Fibroblast of lung (primary cell): ENCODE measurements around the gene LARGE2.

ENCODE experiments used
- EZH2 ChIP-seq: IDR thresholded peaks from 2 replicates; pipeline ENCODE4 v1.5.1; 2012; ENCODE audit warnings: low read length, control low read depth, mild to moderate bottlenecking; ENCODE audit errors: missing control alignments
- TF ChIP-seq, protein P1 (sequence below), 2 donors: IDR thresholded peaks in 1 of 2; conservative IDR thresholded peaks in 1 of 2; 1 replicate in 1 of 2; 2 replicates in 1 of 2; pipeline ENCODE4 v1.5.1; 2011 to 2012; ENCODE audit warnings: low read length in 2 of 2, control low read depth in 1 of 2, inconsistent platforms in 1 of 2, low read depth in 1 of 2, mild to moderate bottlenecking in 1 of 2

DNA sequence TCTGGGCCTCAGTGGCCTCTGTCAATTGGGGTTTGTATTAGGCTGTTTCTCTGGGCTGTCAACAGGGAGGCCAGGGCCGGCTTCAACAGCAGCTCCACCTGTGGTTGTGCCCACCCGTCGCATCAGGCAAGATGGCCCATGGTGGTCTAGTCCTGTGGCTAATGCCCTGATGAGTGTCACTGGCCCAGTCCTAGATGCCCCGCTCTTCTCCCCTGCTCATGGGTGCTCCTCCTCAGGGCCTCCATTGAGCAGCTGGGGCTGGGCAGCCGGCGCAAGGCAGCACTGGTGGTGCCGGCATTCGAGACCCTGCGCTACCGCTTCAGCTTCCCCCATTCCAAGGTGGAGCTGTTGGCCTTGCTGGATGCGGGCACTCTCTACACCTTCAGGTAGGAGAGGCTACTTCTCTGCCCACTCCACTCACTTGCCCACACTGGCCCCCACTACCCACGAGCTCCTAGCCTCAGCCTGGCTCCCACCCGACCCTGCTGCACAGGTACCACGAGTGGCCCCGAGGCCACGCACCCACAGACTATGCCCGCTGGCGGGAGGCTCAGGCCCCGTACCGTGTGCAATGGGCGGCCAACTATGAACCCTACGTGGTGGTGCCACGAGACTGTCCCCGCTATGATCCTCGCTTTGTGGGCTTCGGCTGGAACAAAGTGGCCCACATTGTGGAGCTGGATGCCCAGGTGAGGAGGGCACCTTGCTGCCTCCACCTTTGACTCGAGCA lies 5.4 kb downstream of the LARGE2 start:
- TF ChIP-seq, protein P1, sequence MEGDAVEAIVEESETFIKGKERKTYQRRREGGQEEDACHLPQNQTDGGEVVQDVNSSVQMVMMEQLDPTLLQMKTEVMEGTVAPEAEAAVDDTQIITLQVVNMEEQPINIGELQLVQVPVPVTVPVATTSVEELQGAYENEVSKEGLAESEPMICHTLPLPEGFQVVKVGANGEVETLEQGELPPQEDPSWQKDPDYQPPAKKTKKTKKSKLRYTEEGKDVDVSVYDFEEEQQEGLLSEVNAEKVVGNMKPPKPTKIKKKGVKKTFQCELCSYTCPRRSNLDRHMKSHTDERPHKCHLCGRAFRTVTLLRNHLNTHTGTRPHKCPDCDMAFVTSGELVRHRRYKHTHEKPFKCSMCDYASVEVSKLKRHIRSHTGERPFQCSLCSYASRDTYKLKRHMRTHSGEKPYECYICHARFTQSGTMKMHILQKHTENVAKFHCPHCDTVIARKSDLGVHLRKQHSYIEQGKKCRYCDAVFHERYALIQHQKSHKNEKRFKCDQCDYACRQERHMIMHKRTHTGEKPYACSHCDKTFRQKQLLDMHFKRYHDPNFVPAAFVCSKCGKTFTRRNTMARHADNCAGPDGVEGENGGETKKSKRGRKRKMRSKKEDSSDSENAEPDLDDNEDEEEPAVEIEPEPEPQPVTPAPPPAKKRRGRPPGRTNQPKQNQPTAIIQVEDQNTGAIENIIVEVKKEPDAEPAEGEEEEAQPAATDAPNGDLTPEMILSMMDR (conservative IDR thresholded peaks at IDR 0.05 in 1 of 2, IDR thresholded peaks at IDR 0.05 in 1 of 2; ENCODE audit: low read depth in 1 of 2, low read length in 2 of 2) = no peak
- no peak for TF ChIP-seq EZH2
